Measurements from ENCODE around the gene ZNF280A. TPM values are rescaled to one million over a fixed set of nuclear protein-coding genes. Genes with fewer than 3 reads are reported as not detected.
A peak's percentile ranks its signal among the peaks of the same experiment; 100 is the strongest.

Gene ZNF280A
- total and polyA plus RNA-seq, 9 of the 15 experiments (the other 6 are each of a cell fraction or from before 2014, with no cell fraction given) = 19.0 to 40.8 (median 28.6) TPM

DNA sequence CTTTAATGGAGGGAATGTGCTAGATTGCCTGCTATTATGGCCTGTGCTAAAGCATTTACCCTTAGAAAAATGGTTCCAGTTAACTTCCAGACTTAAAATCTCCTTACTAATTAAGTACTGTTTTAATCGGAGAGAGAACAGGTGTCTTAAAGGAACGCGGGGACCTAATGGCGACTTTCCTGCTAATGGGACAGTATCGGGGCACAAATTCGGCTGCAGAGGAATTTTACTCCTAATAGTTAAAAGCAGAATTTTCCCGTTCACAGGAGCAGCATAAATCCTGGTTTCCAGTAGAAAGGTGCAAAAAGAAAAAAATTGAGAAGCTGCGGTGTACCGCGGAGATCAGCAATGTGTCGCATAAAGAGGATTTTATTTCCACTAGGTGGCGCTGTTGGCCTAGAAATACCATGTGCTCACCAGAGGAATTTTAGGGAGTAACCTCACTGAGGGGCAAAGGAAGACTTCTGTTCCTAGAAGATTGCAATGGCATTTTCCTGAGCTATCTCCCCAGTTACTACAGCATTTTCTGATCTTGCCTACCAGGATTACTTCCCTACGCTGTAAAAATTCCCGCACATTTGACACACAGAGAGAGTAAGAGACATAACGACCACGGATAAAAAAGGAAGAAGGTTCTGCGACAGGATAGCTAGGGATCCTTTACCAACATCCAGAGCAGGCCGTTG lies 56.1 kb downstream of the ZNF280A start (continued):
- TF ChIP-seq MAFF (IDR thresholded peaks at IDR 0.05; ENCODE audit: low read length) (peak; percentile 22; the same call in 1 of the 2 replicates), PCBP2 (IDR thresholded peaks at IDR 0.05; ENCODE audit: low read depth, low read length, poor library complexity, severe bottlenecking) (no peak), ZKSCAN8 (CRISPR knock-in tag; IDR thresholded peaks at IDR 0.05) (no peak), ZKSCAN3 (CRISPR knock-in tag; IDR thresholded peaks at IDR 0.05) (no peak), POLR2AphosphoS5 (IDR thresholded peaks at IDR 0.05; ENCODE audit: control insufficient read depth, insufficient read depth, low read depth, low read length) (no peak), MTF1 (CRISPR knock-in tag; IDR thresholded peaks at IDR 0.05; ENCODE audit: borderline replicate concordance) (no peak), SAFB2 (IDR thresholded peaks at IDR 0.05; ENCODE audit: borderline replicate concordance, low read depth, low read length, severe bottlenecking) (no peak), ZNF57 (CRISPR knock-in tag; IDR thresholded peaks at IDR 0.05) (no peak), HMG20A (CRISPR knock-in tag; conservative IDR thresholded peaks at IDR 0.05) (no peak), MEF2D (tag; conservative IDR thresholded peaks at IDR 0.05; ENCODE audit: low read depth) (no peak; the same call in 1 of the 2 replicates), SIN3B (IDR thresholded peaks at IDR 0.05; ENCODE audit: low read depth) (no peak), ZNF212 (CRISPR knock-in tag; IDR thresholded peaks at IDR 0.05) (no peak; the same call in 1 of the 2 replicates), ZNF41 (CRISPR knock-in tag; conservative IDR thresholded peaks at IDR 0.05) (no peak), PTRF (tag; IDR thresholded peaks at IDR 0.05) (no peak), ZNF408 (CRISPR knock-in tag; IDR thresholded peaks at IDR 0.05; ENCODE audit: low read depth) (no peak), HCFC1 (IDR thresholded peaks at IDR 0.05; ENCODE audit: low read depth, low read length) (0 out of 2 replicates have a peak, but pooled peaks have one; percentile 11), PHTF2 (CRISPR knock-in tag; IDR thresholded peaks at IDR 0.05) (no peak), BRCA1 (IDR thresholded peaks at IDR 0.05) (no peak), BRCA1 (CRISPR knock-in tag; IDR thresholded peaks at IDR 0.05) (no peak), HDAC3 (IDR thresholded peaks at IDR 0.05; ENCODE audit: borderline replicate concordance, partially characterized antibody) (peak; percentile 24), RHOXF2B (CRISPR knock-in tag; conservative IDR thresholded peaks at IDR 0.05) (no peak; the same call in 1 of the 2 replicates), CTBP1 (IDR thresholded peaks at IDR 0.05; ENCODE audit: borderline replicate concordance) (no peak)
- TF ChIP-seq, protein P1, sequence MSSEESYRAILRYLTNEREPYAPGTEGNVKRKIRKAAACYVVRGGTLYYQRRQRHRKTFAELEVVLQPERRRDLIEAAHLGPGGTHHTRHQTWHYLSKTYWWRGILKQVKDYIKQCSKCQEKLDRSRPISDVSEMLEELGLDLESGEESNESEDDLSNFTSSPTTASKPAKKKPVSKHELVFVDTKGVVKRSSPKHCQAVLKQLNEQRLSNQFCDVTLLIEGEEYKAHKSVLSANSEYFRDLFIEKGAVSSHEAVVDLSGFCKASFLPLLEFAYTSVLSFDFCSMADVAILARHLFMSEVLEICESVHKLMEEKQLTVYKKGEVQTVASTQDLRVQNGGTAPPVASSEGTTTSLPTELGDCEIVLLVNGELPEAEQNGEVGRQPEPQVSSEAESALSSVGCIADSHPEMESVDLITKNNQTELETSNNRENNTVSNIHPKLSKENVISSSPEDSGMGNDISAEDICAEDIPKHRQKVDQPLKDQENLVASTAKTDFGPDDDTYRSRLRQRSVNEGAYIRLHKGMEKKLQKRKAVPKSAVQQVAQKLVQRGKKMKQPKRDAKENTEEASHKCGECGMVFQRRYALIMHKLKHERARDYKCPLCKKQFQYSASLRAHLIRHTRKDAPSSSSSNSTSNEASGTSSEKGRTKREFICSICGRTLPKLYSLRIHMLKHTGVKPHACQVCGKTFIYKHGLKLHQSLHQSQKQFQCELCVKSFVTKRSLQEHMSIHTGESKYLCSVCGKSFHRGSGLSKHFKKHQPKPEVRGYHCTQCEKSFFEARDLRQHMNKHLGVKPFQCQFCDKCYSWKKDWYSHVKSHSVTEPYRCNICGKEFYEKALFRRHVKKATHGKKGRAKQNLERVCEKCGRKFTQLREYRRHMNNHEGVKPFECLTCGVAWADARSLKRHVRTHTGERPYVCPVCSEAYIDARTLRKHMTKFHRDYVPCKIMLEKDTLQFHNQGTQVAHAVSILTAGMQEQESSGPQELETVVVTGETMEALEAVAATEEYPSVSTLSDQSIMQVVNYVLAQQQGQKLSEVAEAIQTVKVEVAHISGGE (CRISPR knock-in tag; IDR thresholded peaks at IDR 0.05) = no peak
- TF ChIP-seq, protein P2, sequence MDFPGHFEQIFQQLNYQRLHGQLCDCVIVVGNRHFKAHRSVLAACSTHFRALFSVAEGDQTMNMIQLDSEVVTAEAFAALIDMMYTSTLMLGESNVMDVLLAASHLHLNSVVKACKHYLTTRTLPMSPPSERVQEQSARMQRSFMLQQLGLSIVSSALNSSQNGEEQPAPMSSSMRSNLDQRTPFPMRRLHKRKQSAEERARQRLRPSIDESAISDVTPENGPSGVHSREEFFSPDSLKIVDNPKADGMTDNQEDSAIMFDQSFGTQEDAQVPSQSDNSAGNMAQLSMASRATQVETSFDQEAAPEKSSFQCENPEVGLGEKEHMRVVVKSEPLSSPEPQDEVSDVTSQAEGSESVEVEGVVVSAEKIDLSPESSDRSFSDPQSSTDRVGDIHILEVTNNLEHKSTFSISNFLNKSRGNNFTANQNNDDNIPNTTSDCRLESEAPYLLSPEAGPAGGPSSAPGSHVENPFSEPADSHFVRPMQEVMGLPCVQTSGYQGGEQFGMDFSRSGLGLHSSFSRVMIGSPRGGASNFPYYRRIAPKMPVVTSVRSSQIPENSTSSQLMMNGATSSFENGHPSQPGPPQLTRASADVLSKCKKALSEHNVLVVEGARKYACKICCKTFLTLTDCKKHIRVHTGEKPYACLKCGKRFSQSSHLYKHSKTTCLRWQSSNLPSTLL (IDR thresholded peaks at IDR 0.05) = no peak

All from K562 (cell line).